HepG2 (cell line): Measurements from ENCODE around the gene ANKZF1. TPM values are rescaled to one million over a fixed set of nuclear protein-coding genes. Genes with fewer than 3 reads are reported as not detected.

Experiments used
- ETV5 ChIP-seq: IDR thresholded peaks from 2 replicates; pipeline ENCODE4 v1.6.1; 2018; ENCODE audit warnings: missing biosample characterization, missing genetic modification reagents, inconsistent platforms, borderline replicate concordance
- FOXP1 ChIP-seq, 2 experiments: fragments of 450-650 bp in 1 of 2; IDR thresholded peaks; 2 replicates each; pipeline ENCODE4 v1.6.1; 2017 to 2018; ENCODE audit warnings: antibody characterized with exemption in 1 of 2
- GPN1 ChIP-seq: sonication (generic); formaldehyde crosslinking; IDR thresholded peaks from 2 replicates; pipeline ENCODE4 v1.5.1; 2020; ENCODE audit warnings: missing genetic modification reagents, borderline replicate concordance
- NPAS2 ChIP-seq: sonication (generic); formaldehyde crosslinking; IDR thresholded peaks from 2 replicates; pipeline ENCODE4 v1.8.0; 2022; ENCODE audit warnings: mild to moderate bottlenecking, missing genetic modification reagents, borderline replicate concordance
- PHF8 ChIP-seq: sonication (generic); formaldehyde crosslinking; IDR thresholded peaks from 2 replicates; pipeline ENCODE4 v1.5.0; 2020; ENCODE audit warnings: missing genetic modification reagents
- THYN1 ChIP-seq: sonication (generic); formaldehyde crosslinking; IDR thresholded peaks from 2 replicates; pipeline ENCODE4 v1.8.1; 2023; ENCODE audit warnings: low read depth, mild to moderate bottlenecking, moderate library complexity, missing genetic modification reagents, borderline replicate concordance
- YEATS2 ChIP-seq: sonication (generic); formaldehyde crosslinking; IDR thresholded peaks from 2 replicates; pipeline ENCODE4 v1.4.0; 2020; ENCODE audit warnings: missing genetic modification reagents, borderline replicate concordance
- ZNF30 ChIP-seq: sonication (generic); formaldehyde crosslinking; IDR thresholded peaks from 2 replicates; pipeline ENCODE4 v1.5.0; 2020; ENCODE audit warnings: mild to moderate bottlenecking, missing genetic modification reagents
- ZNF460 ChIP-seq: sonication (generic); formaldehyde crosslinking; IDR thresholded peaks from 2 replicates; pipeline ENCODE4 v1.5.1; 2020; ENCODE audit warnings: missing genetic modification reagents, mild to moderate bottlenecking, borderline replicate concordance
- ZNF672 ChIP-seq: sonication (generic); formaldehyde crosslinking; IDR thresholded peaks from 2 replicates; pipeline ENCODE4 v1.8.1; 2022; ENCODE audit warnings: missing genetic modification reagents
- polyA plus RNA-seq, 8 experiments: library from polyadenylated mRNA; depleted of rRNA in 3 of 8; stranded (reverse) in 7 of 8; unstranded in 1 of 8; fragments of >200 nt; fragmentation: Illumina TruSeq in 4 of 8; extraction: Trizol in 4 of 8; gene quantifications; 2 replicates each; pipeline versions ENCODE4 v1.2.1 to v1.2.3, GENCODE V29; 2011 to 2016; ENCODE audit warnings: low read depth in 4 of 8, missing spikeins in 1 of 8, mixed read lengths in 1 of 8; ENCODE audit not compliant: insufficient read depth in 1 of 8
- total RNA-seq, 5 experiments: library from RNA; depleted of rRNA; stranded (reverse); fragments of >200 nt; fragmentation: Illumina TruSeq; extraction: Trizol; gene quantifications; 2 replicates each; pipeline ENCODE4 v1.2.3, GENCODE V29; 2016; ENCODE audit warnings: low read depth in 1 of 5
- TF ChIP-seq, protein P1 (sequence below): sonication (generic); formaldehyde crosslinking; IDR thresholded peaks from 2 replicates; pipeline ENCODE4 v1.5.0; 2020; ENCODE audit warnings: mild to moderate bottlenecking, missing genetic modification reagents, borderline replicate concordance
- TF ChIP-seq, protein P2 (sequence below): sonication (generic); formaldehyde crosslinking; IDR thresholded peaks from 2 replicates; pipeline ENCODE4 v1.4.0; 2020; ENCODE audit warnings: mild to moderate bottlenecking, missing genetic modification reagents
- TF ChIP-seq, protein P3 (sequence below): sonication (generic); IDR thresholded peaks from 2 replicates; pipeline ENCODE4 v1.6.1; 2016; ENCODE audit warnings: low read depth, borderline replicate concordance
- TF ChIP-seq, protein P4 (sequence below): sonication (generic); formaldehyde crosslinking; IDR thresholded peaks from 2 replicates; pipeline ENCODE4 v1.4.0; 2020; ENCODE audit warnings: missing genetic modification reagents

Gene ANKZF1
- total and polyA plus RNA-seq, 2 of the 13 experiments (the other 11 are each of a cell fraction or from before 2014, with no cell fraction given), result 25.3 to 128 TPM

DNA sequence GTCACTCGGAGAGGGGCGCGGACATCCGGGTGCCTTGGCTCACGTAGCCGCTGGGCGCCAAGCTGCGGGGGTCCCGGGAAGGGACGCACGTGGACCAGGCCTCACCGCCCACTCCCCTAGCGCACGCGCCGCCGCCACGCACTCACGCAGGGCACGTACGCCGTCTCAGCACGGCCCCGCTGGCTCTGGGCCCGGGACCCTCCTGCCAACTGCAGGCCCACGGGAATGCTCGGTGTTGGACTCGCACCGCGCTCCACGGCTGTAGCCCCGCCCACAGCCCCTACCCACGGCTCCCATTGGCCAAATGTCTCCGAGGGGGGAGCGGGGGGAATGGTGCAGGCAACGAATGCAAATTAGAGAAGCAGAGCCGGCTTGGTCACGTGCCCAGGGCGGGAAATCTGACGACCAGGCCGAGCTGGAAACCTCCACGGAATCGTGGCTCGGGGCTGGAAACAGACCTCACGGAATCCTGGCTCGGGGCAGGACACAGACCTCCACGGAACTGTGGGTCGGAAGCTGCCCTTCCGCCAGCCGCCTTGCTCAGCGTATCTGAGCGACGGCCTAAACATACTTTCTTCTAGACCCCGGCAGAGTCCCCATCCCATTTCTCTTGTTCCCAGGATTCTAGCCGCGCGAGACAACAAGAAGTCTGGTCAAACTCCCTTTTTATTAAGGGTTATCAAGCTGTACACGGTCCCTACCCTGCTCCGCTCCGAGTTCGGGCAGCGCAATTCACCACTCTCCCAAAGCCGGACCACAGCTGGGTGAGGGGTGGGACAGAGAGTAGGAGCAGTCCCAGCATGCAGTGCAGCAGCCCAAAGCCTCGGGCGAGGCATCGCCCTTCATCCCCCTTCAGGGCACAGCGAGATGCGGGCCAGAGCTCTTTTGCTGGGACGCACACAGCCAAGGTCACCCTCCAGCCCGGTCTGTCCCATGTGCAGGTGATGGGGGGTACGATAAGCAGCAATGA lies 10.6 kb upstream of the ANKZF1 start, which contains the start of gene ABCB6 (continued):
- TF ChIP-seq, protein P1, sequence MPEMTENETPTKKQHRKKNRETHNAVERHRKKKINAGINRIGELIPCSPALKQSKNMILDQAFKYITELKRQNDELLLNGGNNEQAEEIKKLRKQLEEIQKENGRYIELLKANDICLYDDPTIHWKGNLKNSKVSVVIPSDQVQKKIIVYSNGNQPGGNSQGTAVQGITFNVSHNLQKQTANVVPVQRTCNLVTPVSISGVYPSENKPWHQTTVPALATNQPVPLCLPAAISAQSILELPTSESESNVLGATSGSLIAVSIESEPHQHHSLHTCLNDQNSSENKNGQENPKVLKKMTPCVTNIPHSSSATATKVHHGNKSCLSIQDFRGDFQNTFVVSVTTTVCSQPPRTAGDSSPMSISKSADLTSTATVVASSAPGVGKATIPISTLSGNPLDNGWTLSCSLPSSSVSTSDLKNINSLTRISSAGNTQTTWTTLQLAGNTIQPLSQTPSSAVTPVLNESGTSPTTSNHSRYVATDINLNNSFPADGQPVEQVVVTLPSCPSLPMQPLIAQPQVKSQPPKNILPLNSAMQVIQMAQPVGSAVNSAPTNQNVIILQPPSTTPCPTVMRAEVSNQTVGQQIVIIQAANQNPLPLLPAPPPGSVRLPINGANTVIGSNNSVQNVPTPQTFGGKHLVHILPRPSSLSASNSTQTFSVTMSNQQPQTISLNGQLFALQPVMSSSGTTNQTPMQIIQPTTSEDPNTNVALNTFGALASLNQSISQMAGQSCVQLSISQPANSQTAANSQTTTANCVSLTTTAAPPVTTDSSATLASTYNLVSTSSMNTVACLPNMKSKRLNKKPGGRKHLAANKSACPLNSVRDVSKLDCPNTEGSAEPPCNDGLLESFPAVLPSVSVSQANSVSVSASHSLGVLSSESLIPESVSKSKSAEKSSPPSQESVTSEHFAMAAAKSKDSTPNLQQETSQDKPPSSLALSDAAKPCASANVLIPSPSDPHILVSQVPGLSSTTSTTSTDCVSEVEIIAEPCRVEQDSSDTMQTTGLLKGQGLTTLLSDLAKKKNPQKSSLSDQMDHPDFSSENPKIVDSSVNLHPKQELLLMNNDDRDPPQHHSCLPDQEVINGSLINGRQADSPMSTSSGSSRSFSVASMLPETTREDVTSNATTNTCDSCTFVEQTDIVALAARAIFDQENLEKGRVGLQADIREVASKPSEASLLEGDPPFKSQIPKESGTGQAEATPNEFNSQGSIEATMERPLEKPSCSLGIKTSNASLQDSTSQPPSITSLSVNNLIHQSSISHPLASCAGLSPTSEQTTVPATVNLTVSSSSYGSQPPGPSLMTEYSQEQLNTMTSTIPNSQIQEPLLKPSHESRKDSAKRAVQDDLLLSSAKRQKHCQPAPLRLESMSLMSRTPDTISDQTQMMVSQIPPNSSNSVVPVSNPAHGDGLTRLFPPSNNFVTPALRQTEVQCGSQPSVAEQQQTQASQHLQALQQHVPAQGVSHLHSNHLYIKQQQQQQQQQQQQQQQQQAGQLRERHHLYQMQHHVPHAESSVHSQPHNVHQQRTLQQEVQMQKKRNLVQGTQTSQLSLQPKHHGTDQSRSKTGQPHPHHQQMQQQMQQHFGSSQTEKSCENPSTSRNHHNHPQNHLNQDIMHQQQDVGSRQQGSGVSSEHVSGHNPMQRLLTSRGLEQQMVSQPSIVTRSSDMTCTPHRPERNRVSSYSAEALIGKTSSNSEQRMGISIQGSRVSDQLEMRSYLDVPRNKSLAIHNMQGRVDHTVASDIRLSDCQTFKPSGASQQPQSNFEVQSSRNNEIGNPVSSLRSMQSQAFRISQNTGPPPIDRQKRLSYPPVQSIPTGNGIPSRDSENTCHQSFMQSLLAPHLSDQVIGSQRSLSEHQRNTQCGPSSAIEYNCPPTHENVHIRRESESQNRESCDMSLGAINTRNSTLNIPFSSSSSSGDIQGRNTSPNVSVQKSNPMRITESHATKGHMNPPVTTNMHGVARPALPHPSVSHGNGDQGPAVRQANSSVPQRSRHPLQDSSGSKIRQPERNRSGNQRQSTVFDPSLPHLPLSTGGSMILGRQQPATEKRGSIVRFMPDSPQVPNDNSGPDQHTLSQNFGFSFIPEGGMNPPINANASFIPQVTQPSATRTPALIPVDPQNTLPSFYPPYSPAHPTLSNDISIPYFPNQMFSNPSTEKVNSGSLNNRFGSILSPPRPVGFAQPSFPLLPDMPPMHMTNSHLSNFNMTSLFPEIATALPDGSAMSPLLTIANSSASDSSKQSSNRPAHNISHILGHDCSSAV (CRISPR knock-in tag), result no peak
- no peak for TF ChIP-seq FOXP1 (IDR thresholded peaks at IDR 0.05)
- TF ChIP-seq FOXP1 (CRISPR knock-in tag; IDR thresholded peaks at IDR 0.05), result no peak
- peak; percentile 94 for TF ChIP-seq YEATS2 (CRISPR knock-in tag)
- TF ChIP-seq, protein P2, sequence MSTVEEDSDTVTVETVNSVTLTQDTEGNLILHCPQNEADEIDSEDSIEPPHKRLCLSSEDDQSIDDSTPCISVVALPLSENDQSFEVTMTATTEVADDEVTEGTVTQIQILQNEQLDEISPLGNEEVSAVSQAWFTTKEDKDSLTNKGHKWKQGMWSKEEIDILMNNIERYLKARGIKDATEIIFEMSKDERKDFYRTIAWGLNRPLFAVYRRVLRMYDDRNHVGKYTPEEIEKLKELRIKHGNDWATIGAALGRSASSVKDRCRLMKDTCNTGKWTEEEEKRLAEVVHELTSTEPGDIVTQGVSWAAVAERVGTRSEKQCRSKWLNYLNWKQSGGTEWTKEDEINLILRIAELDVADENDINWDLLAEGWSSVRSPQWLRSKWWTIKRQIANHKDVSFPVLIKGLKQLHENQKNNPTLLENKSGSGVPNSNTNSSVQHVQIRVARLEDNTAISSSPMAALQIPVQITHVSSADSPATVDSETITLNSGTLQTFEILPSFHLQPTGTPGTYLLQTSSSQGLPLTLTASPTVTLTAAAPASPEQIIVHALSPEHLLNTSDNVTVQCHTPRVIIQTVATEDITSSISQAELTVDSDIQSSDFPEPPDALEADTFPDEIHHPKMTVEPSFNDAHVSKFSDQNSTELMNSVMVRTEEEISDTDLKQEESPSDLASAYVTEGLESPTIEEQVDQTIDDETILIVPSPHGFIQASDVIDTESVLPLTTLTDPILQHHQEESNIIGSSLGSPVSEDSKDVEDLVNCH (CRISPR knock-in tag), result peak; percentile 94; the same call in 1 of the 2 replicates
- no peak for TF ChIP-seq ZNF460 (CRISPR knock-in tag)
- peak; percentile 94; the same call in 1 of the 2 replicates for TF ChIP-seq ZNF30
- TF ChIP-seq ETV5 (CRISPR knock-in tag), result peak; percentile 70
- no peak for TF ChIP-seq NPAS2 (CRISPR knock-in tag)
- no peak; the same call in 1 of the 2 replicates for TF ChIP-seq ZNF672 (CRISPR knock-in tag)
- TF ChIP-seq, protein P3, sequence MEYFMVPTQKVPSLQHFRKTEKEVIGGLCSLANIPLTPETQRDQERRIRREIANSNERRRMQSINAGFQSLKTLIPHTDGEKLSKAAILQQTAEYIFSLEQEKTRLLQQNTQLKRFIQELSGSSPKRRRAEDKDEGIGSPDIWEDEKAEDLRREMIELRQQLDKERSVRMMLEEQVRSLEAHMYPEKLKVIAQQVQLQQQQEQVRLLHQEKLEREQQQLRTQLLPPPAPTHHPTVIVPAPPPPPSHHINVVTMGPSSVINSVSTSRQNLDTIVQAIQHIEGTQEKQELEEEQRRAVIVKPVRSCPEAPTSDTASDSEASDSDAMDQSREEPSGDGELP, result 0 out of 2 replicates have a peak, but pooled peaks have one; percentile 11
- TF ChIP-seq GPN1 (CRISPR knock-in tag), result no peak; the same call in 1 of the 2 replicates
- TF ChIP-seq, protein P4, sequence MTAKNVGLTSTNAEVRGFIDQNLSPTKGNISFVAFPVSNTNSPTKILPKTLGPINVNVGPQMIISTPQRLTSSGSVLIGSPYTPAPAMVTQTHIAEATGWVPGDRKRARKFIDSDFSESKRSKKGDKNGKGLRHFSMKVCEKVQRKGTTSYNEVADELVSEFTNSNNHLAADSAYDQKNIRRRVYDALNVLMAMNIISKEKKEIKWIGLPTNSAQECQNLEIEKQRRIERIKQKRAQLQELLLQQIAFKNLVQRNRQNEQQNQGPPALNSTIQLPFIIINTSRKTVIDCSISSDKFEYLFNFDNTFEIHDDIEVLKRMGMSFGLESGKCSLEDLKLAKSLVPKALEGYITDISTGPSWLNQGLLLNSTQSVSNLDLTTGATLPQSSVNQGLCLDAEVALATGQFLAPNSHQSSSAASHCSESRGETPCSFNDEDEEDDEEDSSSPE (CRISPR knock-in tag), result peak; percentile 98
- peak; percentile 95 for TF ChIP-seq THYN1 (CRISPR knock-in tag)
- peak; percentile 90 for TF ChIP-seq PHF8 (CRISPR knock-in tag)
